Spinal cord (tissue), 10 donors: ENCODE measurements around the gene COL2A1. TPM values are rescaled to one million over a fixed set of nuclear protein-coding genes. Genes with fewer than 3 reads are reported as not detected.

Experiments
- DNase-seq, 6 donors: peaks; one replicate each; pipeline versions ENCODE4 v3.0.0 to v3.0.0-alpha.2; 2013 to 2015; ENCODE audit warnings: low spot score in 6 of 6, low read depth in 4 of 6
- H3K27ac ChIP-seq: one replicate; pipeline ENCODE4 v1.5.1; 2013; ENCODE audit warnings: low read depth, low read length, control low read depth
- H3K27me3 ChIP-seq: one replicate; pipeline ENCODE4 v1.6.1; 2013; ENCODE audit warnings: low read length; ENCODE audit not compliant: control insufficient read depth, insufficient read depth
- H3K36me3 ChIP-seq: one replicate; pipeline ENCODE4 v1.6.1; 2013; ENCODE audit warnings: low read length; ENCODE audit not compliant: control insufficient read depth, insufficient read depth
- H3K4me1 ChIP-seq: one replicate; pipeline ENCODE4 v1.6.1; 2013; ENCODE audit warnings: low read length; ENCODE audit not compliant: control insufficient read depth, insufficient read depth
- H3K4me3 ChIP-seq: one replicate; pipeline ENCODE4 v1.5.1; 2013; ENCODE audit warnings: low read depth, low read length, control low read depth
- H3K9me3 ChIP-seq: one replicate; pipeline ENCODE4 v1.6.1; 2013; ENCODE audit warnings: low read length; ENCODE audit not compliant: control insufficient read depth, insufficient read depth
- WGBS: methylation state at CpG from one replicate; pipeline ENCODE4 v1.1.5; 2013; ENCODE audit warnings: missing lambda C conversion rate; ENCODE audit not compliant: insufficient coverage; 5-methylcytosine and 5-hydroxymethylcytosine counted together
- polyA plus RNA-seq, 2 donors: library from polyadenylated mRNA; unstranded; fragments of 120-200 nt; gene quantifications; one replicate each; pipeline ENCODE4 v1.2.1, GENCODE V29; 2013; ENCODE audit not compliant: insufficient read length in 2 of 2
- total RNA-seq, 2 donors: library from RNA; depleted of rRNA in 1 of 2; stranded (reverse); fragments of 120-200 nt in 1 of 2; fragments of >200 nt in 1 of 2; gene quantifications; one replicate each; pipeline versions ENCODE4 v1.2.3 to v1.2.4, GENCODE V29; 2013 to 2014
- donor health status: healthy.

COL2A1 gene
- total and polyA plus RNA-seq, 4 donors = 7.1 to 56.7 (median 27.1) TPM

GRCh38 chr12:47986832-47987231 lies 17.4 kb downstream of the COL2A1 start:
- DNase-seq = no peak
- H3K27ac ChIP-seq = no peak overlapping the region
- H3K9me3 ChIP-seq = no peaks in the 10 kb centered on the region
- peaks cover 12% of the 10 kb centered on the region for H3K27me3 ChIP-seq
- H3K4me3 ChIP-seq = no peak overlapping the region
- H3K4me1 ChIP-seq = peaks cover 37% of the 10 kb centered on the region
- WGBS = 98% methylated on average over 5 of the region's 5 CpGs
- H3K36me3 ChIP-seq = peaks cover 5% of the 10 kb centered on the region

- Histone ChIP-seq H3K27me3 (peaks cover 9% of the 10 kb centered on the region), H3K36me3 (peaks cover 9% of the 10 kb centered on the region), H3K27ac (no peak overlapping the region), H3K4me1 (peaks cover 33% of the 10 kb centered on the region), H3K9me3 (no peaks in the 10 kb centered on the region), H3K4me3 (no peak overlapping the region)
- 96% methylated on average over 5 of the region's 8 CpGs for WGBS
- no peak for DNase-seq
Measured at GRCh38 chr12:47986291-47986660, 18.0 kb downstream of the COL2A1 start.

GRCh38 chr12:47985596-47986290 lies 18.5 kb downstream of the COL2A1 start:
- DNase-seq = no peak
- H3K4me3 ChIP-seq = no peak overlapping the region
- H3K27ac ChIP-seq = no peak overlapping the region
- peaks cover 11% of the 10 kb centered on the region for H3K36me3 ChIP-seq
- H3K27me3 ChIP-seq = peaks cover 7% of the 10 kb centered on the region
- 93% methylated on average over 12 of the region's 16 CpGs for WGBS
- H3K4me1 ChIP-seq = peaks cover 29% of the 10 kb centered on the region
- H3K9me3 ChIP-seq = no peaks in the 10 kb centered on the region

- no peak overlapping the region for H3K4me3 ChIP-seq
- WGBS = 96% methylated on average over 7 of the region's 8 CpGs
Measured at GRCh38 chr12:47984331-47984801, 19.9 kb downstream of the COL2A1 start.

GRCh38 chr12:47983541-47984115 lies 20.6 kb downstream of the COL2A1 start:
- Histone ChIP-seq H3K4me3 (no peak overlapping the region), H3K27me3 (peaks cover 7% of the 10 kb centered on the region), H3K9me3 (no peaks in the 10 kb centered on the region), H3K36me3 (peaks cover 11% of the 10 kb centered on the region), H3K27ac (no peak overlapping the region), H3K4me1 (peaks cover 22% of the 10 kb centered on the region)
- DNase-seq = no peak
- 96% methylated on average over 5 of the region's 5 CpGs for WGBS

More at GRCh38 chr12:47984331-47984801, 19.9 kb downstream of the COL2A1 start:
- H3K27me3 ChIP-seq = peaks cover 7% of the 10 kb centered on the region
- peaks cover 11% of the 10 kb centered on the region for H3K36me3 ChIP-seq
- no peak overlapping the region for H3K27ac ChIP-seq
- H3K4me1 ChIP-seq = peaks cover 26% of the 10 kb centered on the region
- DNase-seq = no peak
- H3K9me3 ChIP-seq = no peaks in the 10 kb centered on the region

GRCh38 chr12:47982770-47983169 lies 21.5 kb downstream of the COL2A1 start:
- WGBS = 86% methylated on average over 8 of the region's 11 CpGs
- H3K27ac ChIP-seq = no peak overlapping the region
- H3K9me3 ChIP-seq = no peaks in the 10 kb centered on the region
- peaks cover 5% of the 10 kb centered on the region for H3K27me3 ChIP-seq
- DNase-seq = no peak
- H3K4me1 ChIP-seq = peaks cover 14% of the 10 kb centered on the region
- no peak overlapping the region for H3K4me3 ChIP-seq
- peaks cover 15% of the 10 kb centered on the region for H3K36me3 ChIP-seq

- Histone ChIP-seq H3K27me3 (peaks cover 5% of the 10 kb centered on the region), H3K27ac (no peak overlapping the region), H3K4me3 (no peak overlapping the region), H3K4me1 (peaks cover 9% of the 10 kb centered on the region), H3K9me3 (no peaks in the 10 kb centered on the region), H3K36me3 (peaks cover 15% of the 10 kb centered on the region)
- DNase-seq = no peak
- WGBS = 90% methylated on average over 2 of the region's 5 CpGs
Measured at GRCh38 chr12:47982311-47982710, 22.0 kb downstream of the COL2A1 start.

- no peak overlapping the region for H3K27ac ChIP-seq
- WGBS = 84% methylated on average over 17 of the region's 20 CpGs
- peaks cover 3% of the 10 kb centered on the region for H3K4me1 ChIP-seq
- no peaks in the 10 kb centered on the region for H3K9me3 ChIP-seq
- H3K4me3 ChIP-seq = no peak overlapping the region
- H3K36me3 ChIP-seq = peaks cover 15% of the 10 kb centered on the region
- no peak for DNase-seq
- H3K27me3 ChIP-seq = no peaks in the 10 kb centered on the region
Measured at GRCh38 chr12:47981496-47982260, 22.6 kb downstream of the COL2A1 start.

- no peak for DNase-seq
- Histone ChIP-seq H3K27ac (no peak overlapping the region), H3K9me3 (no peaks in the 10 kb centered on the region), H3K4me1 (peaks cover 3% of the 10 kb centered on the region), H3K27me3 (no peaks in the 10 kb centered on the region), H3K4me3 (no peak overlapping the region), H3K36me3 (peaks cover 15% of the 10 kb centered on the region)
- 88% methylated on average over 15 of the region's 17 CpGs for WGBS
Measured at GRCh38 chr12:47980779-47981495, 23.3 kb downstream of the COL2A1 start.
